Stimulated activated CD4-positive, alpha-beta T cell treated with anti-CD3 and anti-CD28 coated beads, Interleukin-4, amount 100 ng/mL, for 1 hour (primary cell): ENCODE measurements around the gene TMEM233.

Source experiments
- DNase-seq: peaks from one replicate; pipeline ENCODE4 v3.0.0-alpha.2; 2020

The TMEM233 gene

DNA sequence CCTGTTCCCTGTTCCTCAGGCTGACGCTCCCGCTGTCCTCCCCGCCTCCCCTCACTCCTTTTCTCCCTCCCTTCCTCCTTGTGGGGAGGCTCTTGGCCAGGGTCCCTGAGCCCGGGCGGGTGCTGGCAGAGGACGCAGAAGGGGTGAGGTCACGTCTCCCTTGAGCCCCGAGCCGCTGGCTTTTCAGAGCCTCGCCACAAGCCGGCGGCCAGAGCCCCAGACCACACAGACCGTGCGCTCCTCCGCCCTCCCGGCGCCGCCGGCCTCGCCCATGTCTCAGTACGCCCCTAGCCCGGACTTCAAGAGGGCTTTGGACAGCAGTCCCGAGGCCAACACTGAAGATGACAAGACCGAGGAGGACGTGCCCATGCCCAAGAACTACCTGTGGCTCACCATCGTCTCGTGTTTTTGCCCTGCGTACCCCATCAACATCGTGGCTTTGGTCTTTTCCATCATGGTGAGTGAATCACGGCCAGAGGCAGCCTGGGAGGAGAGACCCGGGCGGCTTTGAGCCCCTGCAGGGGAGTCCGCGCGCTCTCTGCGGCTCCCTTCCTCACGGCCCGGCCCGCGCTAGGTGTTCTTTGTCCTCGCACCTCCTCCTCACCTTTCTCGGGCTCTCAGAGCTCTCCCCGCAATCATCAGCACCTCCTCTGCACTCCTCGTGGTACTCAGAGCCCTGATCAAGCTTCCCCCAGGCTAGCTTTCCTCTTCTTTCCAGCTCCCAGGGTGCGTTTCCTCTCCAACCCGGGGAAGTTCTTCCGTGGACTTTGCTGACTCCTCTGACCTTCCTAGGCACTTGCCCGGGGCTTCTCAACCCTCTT is at the start of gene TMEM233:
Gene TMEM233, plus strand, starts transcription at position 197 of the 821 bp plus-strand sequence. Its CDS starts 75 bp downstream, at position 272.
- no peak for DNase-seq

DNA sequence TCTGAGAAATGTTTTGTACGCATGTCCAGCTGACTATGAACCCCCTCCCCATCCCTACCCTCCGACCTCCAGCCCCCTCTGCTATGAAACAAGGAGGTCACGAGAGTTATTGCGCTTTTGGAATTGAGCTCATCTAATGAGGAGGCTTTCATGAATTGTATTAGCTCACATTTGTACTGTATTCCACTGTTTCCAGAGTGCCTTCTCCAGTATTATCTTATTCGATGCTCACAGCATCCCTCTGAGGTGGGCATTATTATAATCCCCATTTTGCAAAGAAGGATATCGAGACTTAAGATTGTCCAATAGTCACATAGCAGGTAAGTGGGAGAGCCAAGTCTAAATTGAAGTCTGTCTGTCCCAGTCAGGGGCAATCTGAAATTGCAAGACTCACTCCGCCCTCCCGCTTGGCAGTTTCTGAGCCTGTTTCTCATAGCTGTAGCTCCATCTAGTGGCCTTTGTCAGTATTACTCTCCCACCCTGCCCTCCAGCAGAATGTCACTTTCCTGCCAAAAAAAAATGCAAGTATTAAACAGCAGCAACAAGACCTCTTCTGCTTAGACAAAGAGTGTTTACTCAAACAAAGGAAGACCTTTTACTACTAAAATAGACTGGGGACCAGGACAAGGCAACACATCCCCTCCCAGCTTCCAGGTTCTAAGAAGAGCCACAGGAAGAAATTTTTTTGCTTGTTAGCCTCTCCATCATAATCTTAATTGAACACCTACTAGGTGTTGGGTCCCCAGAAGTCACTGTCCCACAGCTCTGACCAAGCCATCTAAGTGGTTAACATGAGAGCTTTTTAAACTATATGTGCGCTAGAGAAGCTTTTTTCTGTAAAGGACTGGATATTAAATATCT is 48.6 kb upstream of the TMEM233 start:
- peak; percentile 37 for DNase-seq

DNA sequence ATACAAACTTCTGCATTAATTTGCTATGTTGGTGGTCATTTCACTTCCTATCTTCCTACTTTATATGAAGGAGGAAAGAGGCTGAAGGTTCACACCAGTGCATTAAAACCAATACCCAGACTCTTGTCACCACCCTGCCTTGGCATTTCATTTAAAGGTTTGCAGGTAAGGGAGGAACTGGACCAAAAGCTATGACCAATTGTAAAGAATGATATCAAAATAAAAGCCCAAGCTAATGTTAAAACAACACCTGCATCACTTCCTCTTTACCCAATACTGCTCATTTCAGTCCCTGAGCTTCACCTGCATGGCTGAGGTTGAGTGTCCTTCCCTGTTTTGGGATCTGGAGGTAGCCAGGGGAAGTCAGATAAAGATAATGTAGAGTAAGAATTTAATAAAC is 47.2 kb upstream of the TMEM233 start:
- DNase-seq, result no peak

DNA sequence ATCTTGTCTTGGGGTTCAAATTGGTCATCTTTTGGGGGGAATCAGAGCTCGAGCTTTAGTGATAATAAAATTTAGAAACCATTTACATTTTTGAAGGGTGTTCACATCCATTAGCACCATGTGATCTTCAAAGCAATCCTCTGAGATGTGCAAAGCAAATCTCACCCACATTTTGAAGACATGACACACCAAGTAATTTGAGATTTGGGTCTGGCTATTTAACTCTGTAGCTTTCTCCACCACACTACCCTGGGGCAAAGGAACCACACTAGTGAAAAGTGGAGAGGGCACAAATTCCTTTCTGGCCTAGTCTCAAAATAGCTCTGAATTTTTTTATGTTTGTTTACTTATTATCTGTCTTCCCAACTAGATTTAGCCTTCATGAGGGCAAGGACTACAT is 46.6 kb upstream of the TMEM233 start:
- no peak for DNase-seq

DNA sequence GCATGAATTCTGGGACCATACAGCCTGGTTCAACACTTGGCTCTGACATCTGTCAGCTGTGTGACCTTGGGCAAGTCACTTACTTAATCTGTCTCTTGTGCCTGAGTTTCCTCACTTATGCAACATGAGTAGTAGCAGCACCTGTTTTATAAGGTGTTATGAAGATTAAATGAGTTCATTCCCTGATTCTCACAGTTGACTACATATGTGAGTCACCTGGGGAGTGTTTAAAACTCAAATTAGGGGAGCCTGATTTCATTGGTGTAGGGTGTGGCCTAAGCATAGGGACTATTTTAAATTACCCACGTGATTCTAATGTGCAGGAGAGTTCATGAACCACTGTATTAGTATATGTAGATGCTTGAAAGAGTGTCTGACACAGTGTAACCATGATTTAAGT is 36.7 kb upstream of the TMEM233 start:
- no peak for DNase-seq

DNA sequence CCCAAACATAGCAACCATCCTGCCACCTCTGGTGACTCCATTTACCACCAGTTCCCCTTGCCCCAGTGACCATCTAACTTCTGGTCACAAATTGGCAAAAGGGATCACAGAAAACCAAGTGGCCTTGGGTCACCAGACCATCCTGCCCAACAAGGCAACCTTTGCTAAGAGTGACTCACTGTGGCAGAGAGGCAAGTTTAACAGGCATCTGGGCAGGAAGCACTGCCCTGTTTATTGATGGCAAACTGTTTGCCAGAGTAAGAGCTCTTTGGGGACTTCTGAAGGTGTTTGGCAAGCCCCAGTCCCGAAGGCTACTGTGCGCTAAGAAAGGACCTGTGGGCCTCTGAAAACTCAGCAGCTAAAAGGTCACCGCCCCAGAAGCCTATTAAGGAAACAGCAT is 28.2 kb upstream of the TMEM233 start:
- no peak for DNase-seq

DNA sequence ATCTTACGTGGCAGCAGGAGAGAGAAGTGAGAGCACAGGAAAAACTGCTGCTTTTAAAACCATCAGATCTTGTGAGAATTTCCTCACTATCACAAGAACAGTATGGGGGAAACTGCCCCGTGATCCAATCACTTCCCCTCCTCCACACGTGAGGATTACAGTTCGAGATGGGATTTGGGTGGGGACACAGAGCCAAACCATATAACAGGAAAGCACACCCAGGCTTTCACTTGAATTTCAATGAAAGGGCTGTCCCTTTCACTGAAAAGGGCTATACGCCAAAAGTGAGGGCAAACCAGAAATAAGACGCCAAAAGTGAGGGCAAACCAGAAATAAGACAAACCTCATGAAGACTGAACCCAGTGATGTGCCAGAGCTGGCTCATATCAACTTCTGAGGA is 22.8 kb upstream of the TMEM233 start:
- DNase-seq, result no peak

DNA sequence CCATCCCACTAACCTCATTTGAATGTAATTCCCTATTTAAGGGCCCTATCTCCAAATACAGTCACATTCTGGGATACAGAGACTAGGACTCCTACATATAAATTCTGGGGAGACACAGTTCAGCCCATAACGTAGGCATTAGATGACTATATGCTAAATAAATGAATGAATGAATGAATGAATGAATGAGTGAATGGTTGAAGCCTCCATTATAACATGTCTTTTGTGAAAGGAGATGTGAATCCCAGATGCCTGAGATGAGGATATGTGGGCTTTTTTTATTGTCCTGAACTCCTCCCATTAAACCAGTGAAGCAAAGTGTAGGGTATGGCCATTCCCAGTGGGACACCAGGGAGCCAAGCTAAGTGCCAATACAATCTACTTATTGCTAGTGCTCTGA is 20.5 kb upstream of the TMEM233 start:
- no peak for DNase-seq

DNA sequence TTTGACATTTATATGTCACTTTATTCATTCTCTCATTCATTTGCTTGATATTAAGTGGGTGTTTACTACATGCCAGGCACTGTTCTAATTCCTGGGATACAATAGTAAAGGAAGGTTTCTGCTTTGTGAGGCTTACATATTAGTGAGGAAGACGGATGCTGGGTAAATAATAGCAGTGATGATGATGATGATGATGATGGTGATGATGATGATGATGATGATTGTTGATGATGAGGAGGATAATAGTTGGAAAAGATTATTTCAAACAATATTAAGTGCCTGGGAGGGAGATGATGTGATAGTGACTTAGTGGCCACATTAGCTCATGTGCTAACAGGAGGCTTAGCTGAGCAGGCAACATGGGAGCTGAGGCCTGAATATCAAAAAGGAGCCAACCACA is 19.3 kb upstream of the TMEM233 start:
- DNase-seq, result no peak

DNA sequence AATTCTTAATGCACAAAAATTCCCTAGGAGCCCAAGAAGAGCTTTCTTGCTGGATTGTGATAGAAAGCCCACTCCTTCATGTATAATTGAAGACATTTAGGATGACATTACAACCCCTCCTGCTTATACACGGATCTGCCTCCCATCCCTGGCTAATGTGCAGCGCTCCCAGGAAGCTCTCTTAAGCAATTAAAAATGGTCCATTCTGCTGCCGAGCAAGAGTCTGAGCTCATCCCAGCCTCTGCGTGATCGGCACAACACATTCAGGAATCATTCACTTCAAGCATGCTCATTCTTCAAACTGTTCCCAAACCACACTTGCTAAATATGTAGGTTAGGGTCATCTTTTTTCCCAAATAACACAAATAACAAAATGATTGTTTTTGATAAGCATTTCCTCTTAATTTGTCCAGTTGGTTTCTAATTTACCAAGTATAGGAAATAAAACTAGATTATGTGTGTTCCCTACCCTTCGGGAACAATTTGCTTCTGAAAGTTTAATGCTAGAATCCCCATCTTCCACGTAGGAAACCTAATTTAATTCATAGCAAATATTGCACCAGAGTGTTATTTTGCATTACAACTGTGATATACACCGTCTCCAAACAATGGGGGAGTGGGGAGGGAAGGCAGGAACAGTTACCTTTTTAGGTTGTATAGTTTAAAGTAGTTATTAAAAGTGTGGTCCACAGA is 17.3 kb upstream of the TMEM233 start:
- no peak for DNase-seq

DNA sequence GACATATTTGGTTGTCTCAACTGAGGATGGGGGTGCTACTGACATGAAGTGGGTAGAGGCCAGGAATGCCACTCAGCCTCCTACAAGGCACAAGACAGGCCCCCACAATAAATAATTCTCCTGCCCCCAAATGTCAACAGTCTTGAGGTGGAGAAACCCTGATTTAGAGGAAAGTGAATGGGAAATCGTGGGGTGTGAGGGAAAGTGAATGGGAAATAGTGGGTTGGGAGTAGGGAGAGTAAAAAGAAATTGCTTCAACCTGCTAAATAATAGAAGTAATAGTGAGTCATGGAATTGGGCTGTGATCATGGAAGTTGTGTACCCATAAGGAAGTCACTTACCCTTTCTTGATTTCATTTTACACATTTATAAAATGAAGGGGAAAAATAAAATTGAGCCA is 16.7 kb upstream of the TMEM233 start:
- DNase-seq, result no peak

DNA sequence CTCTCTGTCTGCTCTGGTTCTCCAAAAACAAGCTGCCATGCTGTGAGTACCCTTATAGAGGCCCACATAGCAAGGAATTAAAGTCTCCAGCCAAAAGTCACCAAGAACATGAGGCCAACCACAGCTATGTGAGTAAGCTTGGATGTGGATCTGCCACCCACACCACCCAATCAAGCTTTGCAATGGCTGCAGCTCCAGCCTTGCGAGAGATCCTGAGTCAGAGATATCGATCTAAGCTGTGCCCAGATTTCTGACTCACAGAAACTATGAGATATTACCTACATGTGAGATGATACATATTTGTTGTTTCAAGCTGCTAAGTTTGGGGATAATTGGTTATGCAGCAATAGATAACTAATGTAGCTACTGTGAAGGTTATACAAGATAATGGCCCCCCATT is 15.5 kb upstream of the TMEM233 start:
- DNase-seq, result no peak

DNA sequence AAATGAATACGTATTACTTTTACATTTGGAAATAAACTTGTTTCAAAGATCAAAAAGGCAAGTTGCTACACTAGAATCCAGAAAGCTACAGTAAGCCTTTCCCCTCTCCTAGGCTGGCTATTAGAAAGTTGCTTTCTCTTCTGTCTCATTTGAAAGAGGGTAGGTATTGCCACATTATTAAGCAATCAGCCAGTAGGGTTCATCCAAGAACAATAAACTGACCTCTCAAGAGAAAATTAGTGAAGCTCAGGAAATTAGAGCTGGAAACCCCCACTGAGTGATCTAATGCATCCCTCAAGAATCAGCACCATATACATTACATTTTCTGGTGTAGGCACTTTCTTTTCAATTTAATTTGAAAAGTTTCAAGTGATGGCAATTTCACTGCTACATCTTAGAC is 4.5 kb upstream of the TMEM233 start:
- DNase-seq, result no peak

DNA sequence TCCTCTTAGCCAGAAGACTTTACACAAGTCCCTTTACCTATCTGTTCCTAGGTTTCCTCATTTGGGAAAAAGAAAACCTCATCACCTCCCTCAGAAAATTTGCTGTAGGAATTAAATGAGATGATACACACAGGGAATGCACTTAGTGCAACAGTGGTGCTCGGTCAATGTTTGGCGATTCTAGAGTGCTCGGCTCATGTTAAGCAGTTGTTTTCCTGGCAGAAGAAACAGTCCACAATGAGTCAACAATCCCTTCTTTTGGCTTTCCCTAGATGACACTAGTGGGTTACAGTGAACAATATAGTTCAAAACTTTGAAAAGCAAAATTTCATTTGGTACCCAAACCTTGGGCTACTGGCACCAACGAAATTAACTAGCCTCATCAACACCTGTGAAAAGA is 3.9 kb upstream of the TMEM233 start:
- DNase-seq, result no peak

DNA sequence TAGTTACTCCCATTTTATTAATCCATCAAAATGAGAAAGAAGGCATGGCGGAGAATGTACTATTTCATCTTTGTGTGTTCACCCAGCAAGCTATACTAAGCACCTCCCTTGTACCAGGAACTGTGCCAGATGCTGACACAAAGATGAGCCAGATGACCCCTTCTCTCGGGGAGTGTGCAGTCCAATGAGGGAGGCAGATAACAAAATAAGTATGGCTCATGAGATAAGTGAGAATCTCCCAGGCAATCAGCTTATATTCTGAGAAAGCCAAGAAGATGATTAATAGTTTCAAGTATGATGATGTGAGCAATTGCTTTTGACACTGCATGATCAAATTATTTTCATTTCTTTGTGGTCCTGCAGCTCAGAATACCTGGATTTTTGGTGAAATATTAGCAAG is 1.3 kb upstream of the TMEM233 start:
- DNase-seq, result no peak

DNA sequence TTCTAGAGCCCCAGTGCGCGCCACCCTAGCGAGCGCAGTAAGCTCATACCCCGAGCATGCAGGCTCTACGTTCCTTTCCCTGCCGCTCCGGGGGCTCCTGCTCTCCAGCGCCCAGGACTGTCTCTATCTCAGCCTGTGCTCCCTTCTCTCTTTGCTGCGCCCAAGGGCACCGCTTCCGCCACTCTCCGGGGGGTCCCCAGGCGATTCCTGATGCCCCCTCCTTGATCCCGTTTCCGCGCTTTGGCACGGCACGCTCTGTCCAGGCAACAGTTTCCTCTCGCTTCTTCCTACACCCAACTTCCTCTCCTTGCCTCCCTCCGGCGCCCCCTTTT is 791 bp downstream of the TMEM233 start:
- no peak for DNase-seq

DNA sequence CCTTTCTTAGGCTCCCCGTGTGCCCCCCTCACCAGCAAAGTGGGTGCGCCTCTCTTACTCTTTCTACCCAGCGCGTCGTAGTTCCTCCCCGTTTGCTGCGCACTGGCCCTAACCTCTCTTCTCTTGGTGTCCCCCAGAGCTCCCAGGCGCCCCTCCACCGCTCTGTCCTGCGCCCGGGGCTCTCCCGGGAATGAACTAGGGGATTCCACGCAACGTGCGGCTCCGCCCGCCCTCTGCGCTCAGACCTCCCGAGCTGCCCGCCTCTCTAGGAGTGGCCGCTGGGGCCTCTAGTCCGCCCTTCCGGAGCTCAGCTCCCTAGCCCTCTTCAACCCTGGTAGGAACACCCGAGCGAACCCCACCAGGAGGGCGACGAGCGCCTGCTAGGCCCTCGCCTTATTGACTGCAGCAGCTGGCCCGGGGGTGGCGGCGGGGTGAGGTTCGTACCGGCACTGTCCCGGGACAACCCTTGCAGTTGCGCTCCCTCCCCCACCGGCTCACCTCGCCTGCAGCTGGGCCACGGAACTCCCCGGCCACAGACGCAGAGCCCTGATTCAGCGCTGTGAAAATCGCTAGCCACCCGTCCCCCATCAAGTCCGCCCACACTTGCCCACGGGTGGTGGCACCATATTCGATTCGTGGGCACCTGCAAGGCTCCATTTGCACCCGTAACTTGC is 1.3 kb downstream of the TMEM233 start:
- DNase-seq, result no peak

DNA sequence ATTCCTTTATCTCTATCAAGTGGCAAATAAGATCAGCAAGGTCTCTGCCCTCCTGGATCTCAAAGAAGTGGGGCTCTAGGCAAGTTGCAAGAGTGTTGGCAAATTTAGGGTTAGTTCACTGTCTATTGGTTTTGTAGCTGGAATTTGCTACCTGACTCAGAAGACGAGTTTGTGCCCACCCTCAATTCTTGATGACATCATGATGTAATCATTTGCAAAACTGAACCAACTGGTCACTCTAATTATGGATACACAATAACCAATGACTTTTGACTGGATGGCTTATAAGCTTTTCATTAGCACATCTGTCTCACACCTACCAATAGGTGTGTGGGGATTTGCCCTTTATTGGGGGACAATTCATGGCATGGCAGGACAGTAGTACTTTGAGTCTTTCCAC is 4.6 kb downstream of the TMEM233 start:
- DNase-seq, result no peak

DNA sequence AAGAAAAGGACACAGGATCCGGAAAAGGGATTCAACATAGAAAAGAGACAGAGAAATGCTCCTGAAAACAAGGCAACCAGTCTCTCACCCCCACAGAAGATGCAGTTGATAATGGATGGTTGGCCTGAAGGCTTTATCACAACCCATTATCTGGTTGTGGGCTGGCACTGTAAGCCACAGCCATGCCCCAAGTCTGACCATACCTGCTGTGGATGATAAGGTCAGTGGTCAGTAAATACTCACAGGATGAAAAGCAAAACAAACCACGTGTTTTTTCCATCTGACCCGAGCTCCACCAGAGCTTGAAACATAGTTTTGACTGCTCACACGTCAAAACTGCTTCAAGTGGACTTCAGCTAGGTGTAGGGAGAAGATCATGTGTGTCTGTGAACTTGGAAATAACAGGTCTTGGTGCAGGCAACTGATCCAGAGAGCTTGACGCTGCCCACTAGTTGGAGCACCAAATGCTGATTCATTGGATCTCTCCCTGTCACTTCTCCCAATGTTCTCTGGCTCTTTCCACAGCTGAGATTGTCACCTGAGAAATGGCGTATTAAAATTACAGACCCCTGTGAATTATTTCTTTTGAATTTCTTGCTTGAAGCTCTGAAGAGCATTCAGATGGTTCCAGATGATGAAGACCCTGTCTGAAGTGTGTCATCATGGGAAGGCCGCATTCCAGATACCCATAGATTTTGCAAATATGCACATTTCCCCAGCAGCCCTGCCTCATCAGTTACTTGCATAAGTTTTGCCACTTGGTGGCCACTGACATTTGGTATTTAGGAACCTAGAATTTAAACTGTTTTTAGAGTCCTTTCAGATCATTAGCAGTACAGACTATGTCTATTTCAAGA is 8.5 kb downstream of the TMEM233 start:
- no peak for DNase-seq

DNA sequence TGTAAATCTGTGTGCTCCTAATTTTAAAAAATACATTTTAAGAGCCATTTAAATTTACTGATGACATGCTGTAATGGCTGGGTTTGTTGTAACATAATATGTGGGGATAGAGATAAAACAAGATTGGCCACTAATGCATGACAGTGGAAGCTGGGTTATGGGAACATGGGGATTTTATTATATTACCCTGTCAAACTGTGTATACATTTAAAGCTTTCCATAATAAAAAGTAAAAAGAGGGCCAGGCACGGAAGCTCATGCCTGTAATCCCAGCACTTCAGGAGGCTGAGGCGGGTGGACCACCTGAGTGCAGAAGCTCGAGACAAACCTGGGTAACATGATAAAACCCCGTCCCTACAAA is 9.1 kb downstream of the TMEM233 start:
- DNase-seq, result no peak

DNA sequence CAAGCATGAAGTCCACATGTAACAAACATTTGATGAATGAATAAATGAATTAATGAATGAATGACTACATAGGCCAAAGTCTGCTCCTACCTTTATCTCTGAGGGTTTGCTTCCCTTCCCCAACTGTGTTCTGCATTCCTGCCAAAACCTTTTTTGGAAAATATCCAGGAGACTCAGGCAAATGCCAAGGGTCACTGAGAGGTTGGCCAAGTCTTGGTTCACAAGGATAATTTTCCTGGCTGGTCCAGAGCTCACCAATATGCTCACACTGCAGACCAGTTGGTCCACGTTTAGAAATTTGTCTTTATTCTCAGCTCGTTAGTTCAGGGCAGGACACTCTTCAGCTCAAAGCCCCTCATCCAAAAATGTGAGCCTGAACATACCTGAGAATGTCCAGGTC is 10.2 kb downstream of the TMEM233 start:
- DNase-seq, result no peak

DNA sequence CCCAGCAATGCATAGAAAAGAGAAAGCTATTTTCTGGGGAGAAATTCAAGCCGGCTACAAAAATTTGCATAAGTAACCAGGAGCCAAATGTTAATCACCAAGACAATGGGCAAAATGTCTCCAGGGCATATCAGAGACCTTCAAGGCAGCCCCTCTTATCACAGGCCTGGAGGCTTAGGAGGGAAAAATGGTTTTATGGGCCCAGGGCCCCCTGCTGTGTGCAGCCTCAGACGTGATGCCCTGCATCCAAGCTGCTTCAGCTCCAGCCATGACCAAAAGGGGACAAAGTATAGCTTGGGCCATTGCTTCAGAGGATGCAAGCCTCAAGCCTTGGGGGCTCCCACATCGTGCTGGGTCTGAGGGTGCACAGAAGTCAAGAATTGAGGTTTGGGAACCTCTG is 15.8 kb downstream of the TMEM233 start:
- DNase-seq, result no peak
